HAP-1 (cell line): ENCODE measurements around the gene SLC66A1.

Experiments used
- DNase-seq, 2 experiments: peaks; one replicate each; pipeline ENCODE4 v3.0.0-alpha.2; 2016 to 2020; ENCODE audit warnings: low spot score in 2 of 2
- H3K27me3 ChIP-seq: fragments of 250-450 bp; sonication (Bioruptor Pico); 2 replicates; pipeline ENCODE4 v1.5.1; 2020; ENCODE audit warnings: low read depth, mild to moderate bottlenecking, moderate library complexity
- H3K36me3 ChIP-seq: fragments of 250-450 bp; sonication (Bioruptor Pico); replicated peaks from 2 replicates; pipeline ENCODE4 v1.5.1; 2020; ENCODE audit warnings: mild to moderate bottlenecking
- H3K4me1 ChIP-seq: fragments of 250-450 bp; sonication (Bioruptor Pico); 2 replicates; pipeline ENCODE4 v1.5.1; 2020; ENCODE audit warnings: mild to moderate bottlenecking
- H3K4me3 ChIP-seq: fragments of 250-450 bp; sonication (Bioruptor Pico); 2 replicates; pipeline ENCODE4 v1.5.1; 2020; ENCODE audit warnings: mild to moderate bottlenecking, moderate library complexity
- H3K9me3 ChIP-seq: fragments of 250-450 bp; sonication (Bioruptor Pico); 2 replicates; pipeline ENCODE4 v1.5.1; 2020; ENCODE audit warnings: mild to moderate bottlenecking, moderate library complexity
- in situ Hi-C: fragments of 300-500 bp; cut with MboI; formaldehyde crosslinking; loops from 3 replicates; pipeline ENCODE4 v1.14.3; 2020; ENCODE audit warnings: low sequenced_read_pairs, inconsistent platforms, mixed read lengths

Gene SLC66A1

DNA sequence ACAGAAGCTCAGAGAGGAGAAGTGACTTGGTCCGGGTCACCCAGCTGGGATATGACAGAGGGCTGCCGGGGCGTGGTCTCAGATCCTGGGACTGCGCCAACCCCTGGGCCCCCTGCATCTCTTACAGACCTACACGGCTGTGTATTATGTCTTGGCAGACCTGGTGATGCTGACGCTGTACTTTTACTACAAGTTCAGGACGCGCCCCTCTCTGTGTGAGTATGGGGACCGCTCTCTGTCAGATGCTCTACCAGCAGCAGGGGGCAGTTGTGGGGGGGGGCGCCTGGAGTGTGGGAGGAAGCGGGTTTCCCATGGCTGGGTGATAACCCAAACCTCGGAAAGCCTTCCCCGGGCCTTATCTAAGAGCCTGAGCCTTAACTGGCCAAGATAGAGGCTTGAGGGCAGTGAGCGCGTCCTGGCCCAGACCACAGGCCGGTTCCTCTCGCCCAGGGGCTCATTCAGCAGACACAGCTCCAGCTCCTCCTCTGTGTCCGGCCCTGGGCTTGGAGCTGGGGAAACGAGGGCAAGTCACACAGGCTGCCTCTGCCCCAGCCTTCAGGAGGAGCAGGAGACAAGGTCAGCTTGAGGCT lies 13.3 kb downstream of the SLC66A1 start:
- Histone ChIP-seq H3K4me1 (no peaks in the 10 kb centered on the region), H3K27me3 (no peaks in the 10 kb centered on the region), H3K4me3 (no peak overlapping the region), H3K36me3 (peaks cover 3% of the 10 kb centered on the region; the same call in 1 of the 2 replicates), H3K9me3 (no peaks in the 10 kb centered on the region)
- DNase-seq, result no peak
- in situ Hi-C loops, result no loop called here

DNA sequence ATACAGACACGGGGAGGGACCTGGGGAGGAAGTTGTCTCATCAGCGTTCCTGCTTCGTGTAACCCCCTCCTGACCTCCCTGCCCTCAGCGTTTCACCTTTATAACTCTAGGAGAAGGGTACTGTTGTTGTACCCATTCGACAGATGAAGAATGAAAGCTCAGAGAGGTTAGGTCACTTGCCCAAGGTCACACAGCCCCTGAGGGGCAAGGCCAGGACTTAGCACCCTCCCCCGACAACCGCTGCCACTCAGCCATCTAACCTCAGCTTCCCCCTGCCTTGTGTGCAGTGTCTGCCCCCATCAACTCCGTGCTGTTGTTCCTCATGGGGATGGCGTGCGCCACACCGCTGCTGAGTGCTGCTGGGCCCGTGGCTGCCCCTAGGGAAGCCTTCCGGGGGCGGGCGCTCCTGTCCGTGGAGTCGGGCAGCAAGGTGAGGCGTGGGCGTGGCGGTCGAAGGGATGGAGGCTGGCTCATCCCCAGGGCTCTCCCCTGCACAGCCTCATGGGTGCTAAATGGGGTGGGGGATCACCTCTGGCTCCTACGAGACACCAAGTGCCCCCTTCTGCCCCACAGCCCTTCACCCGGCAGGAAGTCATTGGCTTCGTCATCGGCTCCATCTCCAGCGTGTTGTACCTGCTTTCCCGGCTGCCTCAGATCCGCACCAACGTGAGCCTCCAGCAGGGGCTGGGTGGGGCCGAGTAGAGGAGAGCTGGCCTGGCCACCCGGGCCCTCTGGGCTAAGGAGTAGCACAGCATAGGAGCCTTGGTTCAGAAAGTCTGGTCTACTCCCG lies 14.0 kb downstream of the SLC66A1 start:
- Histone ChIP-seq H3K4me1 (no peaks in the 10 kb centered on the region), H3K27me3 (no peaks in the 10 kb centered on the region), H3K4me3 (no peak overlapping the region), H3K9me3 (no peaks in the 10 kb centered on the region), H3K36me3 (peaks cover 3% of the 10 kb centered on the region; the same call in 1 of the 2 replicates)
- in situ Hi-C loops, result no loop called here
- no peak for DNase-seq

DNA sequence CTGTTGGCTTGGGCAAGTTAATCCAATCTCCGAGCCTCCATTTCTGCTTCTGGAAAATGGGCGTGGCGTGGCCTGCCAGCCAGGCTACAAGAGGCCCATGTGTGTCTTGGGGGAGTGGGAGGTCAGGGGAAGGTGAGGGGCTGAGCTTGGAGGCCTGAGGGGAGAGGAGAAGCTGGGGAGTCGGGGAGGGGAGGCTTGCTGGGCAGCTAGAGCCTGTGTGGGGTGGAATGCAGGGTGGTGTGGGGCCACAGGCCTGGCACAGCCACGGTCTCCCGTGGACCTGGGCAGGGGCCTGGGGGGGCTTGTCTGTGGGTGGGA lies 14.6 kb downstream of the SLC66A1 start:
- H3K9me3 ChIP-seq, result no peaks in the 10 kb centered on the region
- H3K4me3 ChIP-seq, result no peak overlapping the region
- H3K27me3 ChIP-seq, result no peaks in the 10 kb centered on the region
- peaks cover 3% of the 10 kb centered on the region; the same call in 1 of the 2 replicates for H3K36me3 ChIP-seq
- no peak for DNase-seq
- H3K4me1 ChIP-seq, result no peaks in the 10 kb centered on the region
- in situ Hi-C loops, result no loop called here

DNA sequence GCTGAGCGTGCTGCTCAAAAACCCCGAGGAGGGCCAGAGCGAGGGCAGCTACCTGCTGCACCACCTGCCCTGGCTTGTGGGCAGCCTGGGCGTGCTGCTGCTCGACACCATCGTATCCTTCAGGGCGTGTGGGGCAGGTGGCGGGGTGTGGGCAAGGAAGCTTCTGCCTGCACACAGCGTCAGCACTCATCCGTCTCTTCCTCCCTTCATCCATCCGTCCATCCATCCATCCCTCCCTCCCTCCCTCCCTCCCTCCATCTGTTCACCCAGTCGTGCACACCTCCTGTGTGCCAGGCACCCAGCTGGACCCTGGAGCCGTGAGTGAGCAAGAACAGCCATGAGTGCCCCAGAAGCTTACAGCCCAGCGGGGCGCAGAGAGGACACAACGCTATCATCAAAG lies 15.2 kb downstream of the SLC66A1 start:
- Histone ChIP-seq H3K9me3 (no peaks in the 10 kb centered on the region), H3K4me1 (no peaks in the 10 kb centered on the region), H3K36me3 (peaks cover 3% of the 10 kb centered on the region; the same call in 1 of the 2 replicates), H3K4me3 (no peak overlapping the region), H3K27me3 (no peaks in the 10 kb centered on the region)
- in situ Hi-C loops, result no loop called here
- DNase-seq, result no peak

DNA sequence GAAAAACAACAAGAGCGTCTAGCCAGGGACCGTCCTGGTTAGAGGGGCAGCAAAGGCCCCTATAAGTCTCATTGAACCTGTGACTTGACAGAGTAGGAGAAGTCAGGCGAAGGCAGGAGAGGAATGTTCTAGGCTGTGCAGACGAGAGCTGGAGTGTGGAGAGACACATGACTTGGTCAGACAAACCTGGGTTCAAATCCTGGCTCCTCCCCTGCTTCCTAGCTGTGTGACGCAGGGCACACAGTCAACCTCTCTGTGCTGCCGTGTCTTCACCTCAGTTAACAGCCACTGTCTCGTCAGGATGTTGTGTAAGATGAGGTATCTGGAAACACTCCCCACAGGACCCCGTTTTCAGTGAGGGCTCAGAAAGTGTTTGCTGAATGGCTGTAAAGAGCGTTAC lies 15.6 kb downstream of the SLC66A1 start:
- DNase-seq, result no peak
- Histone ChIP-seq H3K4me1 (no peaks in the 10 kb centered on the region), H3K27me3 (no peaks in the 10 kb centered on the region), H3K9me3 (no peaks in the 10 kb centered on the region), H3K36me3 (0 out of 2 replicates have a peak, but pooled peaks cover 3% of the 10 kb centered on the region), H3K4me3 (no peak overlapping the region)
- in situ Hi-C loops, result no loop called here

DNA sequence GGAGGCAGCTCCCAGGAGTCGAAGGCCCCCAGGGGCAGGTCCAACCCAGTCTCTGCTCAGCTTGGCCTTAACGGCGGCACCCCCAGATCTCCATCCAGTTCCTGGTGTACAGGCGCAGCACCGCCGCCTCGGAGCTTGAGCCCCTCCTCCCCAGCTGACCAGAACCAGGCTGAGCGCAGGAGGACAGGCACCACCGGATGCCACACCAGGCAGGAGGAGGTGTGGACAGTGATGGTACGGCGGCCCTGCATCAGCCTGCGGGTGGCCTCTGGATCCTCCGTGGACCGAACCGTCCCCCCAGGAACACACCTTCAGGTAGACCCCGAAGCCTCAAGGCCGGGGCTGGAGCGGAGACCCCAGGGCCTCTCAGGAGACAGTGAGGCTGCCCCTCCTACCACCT lies 16.4 kb downstream of the SLC66A1 start:
- H3K9me3 ChIP-seq, result no peaks in the 10 kb centered on the region
- no peaks in the 10 kb centered on the region for H3K4me1 ChIP-seq
- H3K36me3 ChIP-seq, result 0 out of 2 replicates have a peak, but pooled peaks cover 3% of the 10 kb centered on the region
- in situ Hi-C loops, result no loop called here
- no peaks in the 10 kb centered on the region for H3K27me3 ChIP-seq
- H3K4me3 ChIP-seq, result no peak overlapping the region
- DNase-seq, result no peak

DNA sequence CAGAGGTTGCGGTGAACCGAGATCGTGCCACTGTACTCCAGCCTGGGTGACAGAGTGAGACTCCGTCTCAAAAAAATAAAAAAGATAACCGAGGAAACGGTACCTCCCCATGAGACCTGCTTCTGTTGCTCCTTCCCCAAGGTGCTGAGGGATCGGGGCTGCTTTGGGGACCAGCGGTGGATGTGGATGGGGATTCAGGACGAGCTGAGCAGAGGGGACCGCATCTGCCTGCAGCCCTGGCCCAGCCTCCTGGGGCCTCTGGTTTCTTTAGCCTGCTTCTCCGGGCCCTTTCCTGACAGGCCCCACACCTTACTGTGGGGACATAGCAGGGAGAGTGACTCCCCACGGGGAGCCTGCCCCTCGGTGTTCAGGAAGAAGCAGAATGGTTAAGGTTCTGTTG lies 17.1 kb downstream of the SLC66A1 start:
- DNase-seq, result no peak
- H3K9me3 ChIP-seq, result no peaks in the 10 kb centered on the region
- no peak overlapping the region for H3K4me3 ChIP-seq
- no peaks in the 10 kb centered on the region for H3K27me3 ChIP-seq
- 0 out of 2 replicates have a peak, but pooled peaks cover 3% of the 10 kb centered on the region for H3K36me3 ChIP-seq
- no peaks in the 10 kb centered on the region for H3K4me1 ChIP-seq
- in situ Hi-C loops, result no loop called here

DNA sequence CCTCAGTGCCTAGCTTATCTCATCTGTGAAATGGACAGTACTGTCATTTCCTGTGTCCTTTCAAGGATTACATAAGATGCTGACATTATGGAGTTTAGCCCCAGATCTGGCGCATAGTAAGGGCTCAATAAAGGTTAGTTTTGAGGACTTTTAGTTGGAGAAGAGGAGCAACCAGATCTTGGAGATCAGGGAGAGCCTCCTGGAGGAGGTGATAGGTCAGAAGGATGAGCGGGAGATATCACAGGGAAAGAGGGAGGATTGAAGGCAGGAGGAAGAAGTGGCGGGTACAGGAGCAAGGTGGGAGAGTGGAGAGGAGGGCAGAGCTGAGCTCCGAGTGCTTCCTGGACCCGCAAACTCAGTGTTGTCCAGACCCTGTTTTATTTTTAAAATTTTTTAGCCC lies 17.5 kb downstream of the SLC66A1 start:
- in situ Hi-C loops, result no loop called here
- no peak for DNase-seq
- H3K4me3 ChIP-seq, result no peak overlapping the region
- H3K27me3 ChIP-seq, result no peaks in the 10 kb centered on the region
- H3K36me3 ChIP-seq, result 0 out of 2 replicates have a peak, but pooled peaks cover 3% of the 10 kb centered on the region
- H3K4me1 ChIP-seq, result no peaks in the 10 kb centered on the region
- no peaks in the 10 kb centered on the region for H3K9me3 ChIP-seq

DNA sequence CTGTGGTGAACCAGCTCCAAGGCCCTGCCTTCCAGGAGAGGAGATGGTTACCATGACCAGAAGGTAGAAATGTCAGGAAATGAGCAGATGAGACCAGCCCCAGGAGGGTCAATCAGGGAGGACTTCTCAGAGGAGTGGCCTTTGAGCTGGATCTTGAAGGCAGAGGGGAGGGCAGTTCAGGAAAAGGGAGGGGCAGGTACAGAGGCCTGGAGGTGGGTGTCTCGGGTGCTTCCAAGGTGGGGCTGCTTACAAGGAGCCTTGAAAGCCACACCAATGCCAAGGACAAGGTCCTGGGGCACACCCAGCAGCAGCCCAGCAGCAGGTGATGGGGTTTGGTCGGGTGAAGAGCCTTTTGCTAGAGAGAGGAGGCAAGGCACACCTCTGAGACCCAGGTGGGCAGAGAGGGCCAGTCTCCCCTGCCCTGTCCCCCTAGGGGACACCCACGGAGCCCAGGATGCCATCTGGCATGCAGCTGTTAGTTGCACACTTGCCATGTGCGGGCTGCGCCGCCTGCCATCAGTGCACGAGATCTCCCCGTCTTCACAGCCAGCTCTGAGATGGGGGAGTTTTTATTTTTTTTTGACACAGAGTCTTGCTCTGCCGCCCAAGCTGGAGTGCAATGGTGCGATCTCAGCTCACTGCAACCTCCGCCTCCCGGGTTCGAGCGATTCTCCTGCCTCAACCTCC lies 18.5 kb downstream of the SLC66A1 start:
- H3K4me3 ChIP-seq, result no peak overlapping the region
- no peaks in the 10 kb centered on the region for H3K4me1 ChIP-seq
- H3K9me3 ChIP-seq, result no peaks in the 10 kb centered on the region
- 0 out of 2 replicates have a peak, but pooled peaks cover 3% of the 10 kb centered on the region for H3K36me3 ChIP-seq
- no peaks in the 10 kb centered on the region for H3K27me3 ChIP-seq
- in situ Hi-C loops, result no loop called here
- no peak for DNase-seq

DNA sequence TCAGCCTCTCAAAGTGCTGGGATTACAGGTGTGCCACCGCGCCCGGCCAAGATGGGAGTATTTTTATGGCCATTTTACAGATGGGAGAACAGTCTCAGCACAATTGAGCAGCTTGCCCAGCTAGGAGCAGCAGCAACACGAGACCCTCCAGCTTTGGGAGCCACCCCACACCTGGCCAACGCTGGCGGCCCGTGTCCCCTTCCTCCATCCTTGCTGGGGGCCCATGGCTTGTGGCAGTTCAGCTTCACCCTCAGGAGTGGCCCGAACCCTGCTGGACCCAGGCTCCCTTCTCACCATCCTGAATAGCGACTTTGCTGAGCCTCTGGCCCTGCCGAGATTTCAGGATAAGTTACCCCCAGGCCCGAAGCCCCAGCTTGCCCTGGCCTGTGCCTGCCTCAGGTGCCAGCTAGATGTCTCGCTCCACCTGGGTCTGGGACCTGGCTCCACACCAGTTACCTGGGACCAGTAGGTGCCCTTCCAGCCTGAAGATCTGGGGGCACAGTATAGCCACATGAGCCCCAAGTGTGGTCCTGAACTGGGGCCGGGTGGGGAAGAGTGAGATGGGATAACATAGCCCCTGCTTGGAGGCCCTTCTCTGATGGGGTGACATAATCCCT lies 19.2 kb downstream of the SLC66A1 start:
- Histone ChIP-seq H3K4me1 (no peaks in the 10 kb centered on the region), H3K9me3 (no peaks in the 10 kb centered on the region), H3K4me3 (no peak overlapping the region), H3K36me3 (0 out of 2 replicates have a peak, but pooled peaks cover 3% of the 10 kb centered on the region), H3K27me3 (no peaks in the 10 kb centered on the region)
- no peak for DNase-seq
- in situ Hi-C loops, result no loop called here

DNA sequence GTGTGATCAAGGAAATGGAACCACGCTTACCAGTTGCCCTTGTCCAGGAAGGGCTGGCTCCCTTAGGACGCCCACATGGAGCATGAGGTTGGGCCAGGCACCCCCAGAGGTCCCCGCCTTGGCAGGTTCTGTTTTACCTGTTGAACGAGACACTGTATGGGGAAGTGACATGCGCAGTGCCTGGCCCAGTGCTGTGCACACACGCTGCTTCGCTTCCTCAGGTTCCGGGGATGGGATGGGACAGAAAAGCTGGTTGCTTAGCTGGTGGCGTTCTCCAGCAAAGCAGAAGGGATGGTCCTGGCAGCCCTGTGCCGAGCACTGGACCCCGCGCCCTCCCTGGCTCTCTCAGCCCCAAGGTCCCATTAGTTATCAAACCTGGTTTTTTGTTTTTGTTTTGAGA lies 20.7 kb downstream of the SLC66A1 start:
- no peak for DNase-seq
- Histone ChIP-seq H3K4me1 (no peaks in the 10 kb centered on the region), H3K4me3 (no peak overlapping the region), H3K27me3 (no peaks in the 10 kb centered on the region), H3K9me3 (no peaks in the 10 kb centered on the region), H3K36me3 (0 out of 2 replicates have a peak, but pooled peaks cover 1% of the 10 kb centered on the region)
- in situ Hi-C loops, result no loop called here

DNA sequence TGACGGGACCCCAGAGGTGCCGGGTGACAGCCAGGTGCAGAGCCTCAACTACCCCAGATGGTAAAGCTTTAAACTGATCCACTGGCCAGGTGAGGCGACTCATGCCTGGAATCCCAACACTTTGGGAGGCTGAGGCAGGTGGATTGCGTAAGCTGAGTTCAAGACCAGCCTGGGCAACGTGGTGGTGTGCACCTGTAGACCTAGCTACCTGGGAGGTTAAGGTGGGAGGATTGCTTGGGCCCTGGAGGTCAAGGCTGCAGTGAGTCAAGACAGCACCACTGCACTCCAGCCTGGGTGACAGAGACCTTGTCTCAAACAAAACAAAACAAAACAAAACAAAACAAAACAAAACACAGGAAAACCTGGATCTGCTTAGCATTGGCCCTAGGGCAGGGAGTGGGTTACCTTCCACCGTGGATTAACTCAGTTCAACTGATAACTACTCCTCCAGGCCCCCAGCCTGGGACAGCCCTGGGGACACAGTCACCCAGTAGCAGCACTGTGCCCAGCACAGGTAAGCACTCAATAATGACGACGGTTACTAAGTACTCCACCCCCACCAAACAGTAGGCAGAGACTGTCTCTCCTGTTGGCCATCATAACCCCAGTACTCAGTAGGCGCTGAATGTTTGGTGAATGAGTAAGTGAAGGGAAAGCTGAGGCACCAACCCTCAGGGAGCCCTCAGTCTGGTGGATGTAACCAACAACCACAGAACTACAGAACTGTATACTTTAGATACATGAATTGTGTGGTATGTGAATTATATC lies 21.6 kb downstream of the SLC66A1 start:
- no peak for DNase-seq
- in situ Hi-C loops, result no loop called here
- no peaks in the 10 kb centered on the region for H3K9me3 ChIP-seq
- no peaks in the 10 kb centered on the region for H3K36me3 ChIP-seq
- no peak overlapping the region for H3K4me3 ChIP-seq
- no peaks in the 10 kb centered on the region for H3K4me1 ChIP-seq
- H3K27me3 ChIP-seq, result no peaks in the 10 kb centered on the region

DNA sequence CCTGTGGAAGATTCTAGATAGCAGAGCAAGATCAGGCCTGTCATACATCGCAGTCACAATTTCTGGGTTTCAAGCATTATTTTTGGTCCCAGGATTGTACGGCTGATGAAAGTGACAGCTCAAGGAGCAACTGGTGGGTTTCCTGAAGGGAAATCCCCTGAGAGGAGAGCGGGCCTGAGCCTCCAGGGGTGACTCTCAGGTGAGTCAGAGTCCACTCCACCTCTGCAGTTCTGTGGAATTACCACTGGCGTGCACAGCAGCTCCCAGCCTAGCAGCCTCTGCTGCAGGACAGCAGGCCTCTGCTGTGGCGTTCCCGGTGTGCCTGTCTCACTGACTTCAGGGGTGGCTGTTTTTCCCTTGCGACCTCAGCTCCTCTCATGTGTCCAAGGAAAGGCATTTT lies 24.4 kb downstream of the SLC66A1 start:
- Histone ChIP-seq H3K9me3 (no peaks in the 10 kb centered on the region), H3K36me3 (peaks cover 2% of the 10 kb centered on the region), H3K27me3 (no peaks in the 10 kb centered on the region), H3K4me1 (no peaks in the 10 kb centered on the region), H3K4me3 (no peak overlapping the region)
- no peak for DNase-seq
- in situ Hi-C loops, result no loop called here
